ENCODE data around the gene ENTPD1.

DNA sequence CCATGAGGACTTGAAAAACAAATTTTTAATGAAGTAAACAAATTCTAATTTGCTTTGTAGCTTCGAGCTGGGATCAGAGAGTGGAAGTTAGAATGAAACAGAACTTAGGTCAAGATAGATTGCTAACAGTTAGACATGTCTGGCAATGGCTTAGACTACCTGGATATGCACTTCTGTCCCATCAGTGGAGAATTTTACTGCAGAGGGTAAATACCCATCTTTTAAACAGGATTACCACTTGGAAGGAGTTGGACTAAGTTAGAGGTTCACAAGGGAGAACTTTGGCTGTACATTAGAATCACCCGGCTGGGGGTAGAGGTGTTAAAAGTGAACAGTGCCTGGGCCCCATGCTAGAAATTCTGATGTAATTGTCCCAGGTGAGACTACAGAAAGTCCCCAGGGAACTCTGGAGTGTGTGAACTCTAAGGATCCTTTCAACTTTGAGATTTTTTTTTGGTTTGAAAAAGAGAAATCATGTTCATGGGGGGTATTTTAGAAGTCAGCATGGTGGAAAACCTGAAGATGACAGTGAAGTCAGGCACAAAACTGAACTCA lies 35.5 kb downstream of the ENTPD1 start:
- TF ChIP-seq, protein P1, sequence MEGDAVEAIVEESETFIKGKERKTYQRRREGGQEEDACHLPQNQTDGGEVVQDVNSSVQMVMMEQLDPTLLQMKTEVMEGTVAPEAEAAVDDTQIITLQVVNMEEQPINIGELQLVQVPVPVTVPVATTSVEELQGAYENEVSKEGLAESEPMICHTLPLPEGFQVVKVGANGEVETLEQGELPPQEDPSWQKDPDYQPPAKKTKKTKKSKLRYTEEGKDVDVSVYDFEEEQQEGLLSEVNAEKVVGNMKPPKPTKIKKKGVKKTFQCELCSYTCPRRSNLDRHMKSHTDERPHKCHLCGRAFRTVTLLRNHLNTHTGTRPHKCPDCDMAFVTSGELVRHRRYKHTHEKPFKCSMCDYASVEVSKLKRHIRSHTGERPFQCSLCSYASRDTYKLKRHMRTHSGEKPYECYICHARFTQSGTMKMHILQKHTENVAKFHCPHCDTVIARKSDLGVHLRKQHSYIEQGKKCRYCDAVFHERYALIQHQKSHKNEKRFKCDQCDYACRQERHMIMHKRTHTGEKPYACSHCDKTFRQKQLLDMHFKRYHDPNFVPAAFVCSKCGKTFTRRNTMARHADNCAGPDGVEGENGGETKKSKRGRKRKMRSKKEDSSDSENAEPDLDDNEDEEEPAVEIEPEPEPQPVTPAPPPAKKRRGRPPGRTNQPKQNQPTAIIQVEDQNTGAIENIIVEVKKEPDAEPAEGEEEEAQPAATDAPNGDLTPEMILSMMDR (IDR thresholded peaks at IDR 0.05; ENCODE audit: insufficient read depth, low read length, poor library complexity, severe bottlenecking) = no peak
- no peak for TF ChIP-seq EZH2phosphoT487 (conservative IDR thresholded peaks at IDR 0.05; ENCODE audit: low read length)

Measured in SU-DHL-6 (cell line).